ENCODE data around the gene SHANK2.
"Not testable (repeated sequence)": the region's sequence is repeated elsewhere in the genome, so short reads cannot be mapped to it uniquely, and the experiment has no call there.

Gene SHANK2

DNA sequence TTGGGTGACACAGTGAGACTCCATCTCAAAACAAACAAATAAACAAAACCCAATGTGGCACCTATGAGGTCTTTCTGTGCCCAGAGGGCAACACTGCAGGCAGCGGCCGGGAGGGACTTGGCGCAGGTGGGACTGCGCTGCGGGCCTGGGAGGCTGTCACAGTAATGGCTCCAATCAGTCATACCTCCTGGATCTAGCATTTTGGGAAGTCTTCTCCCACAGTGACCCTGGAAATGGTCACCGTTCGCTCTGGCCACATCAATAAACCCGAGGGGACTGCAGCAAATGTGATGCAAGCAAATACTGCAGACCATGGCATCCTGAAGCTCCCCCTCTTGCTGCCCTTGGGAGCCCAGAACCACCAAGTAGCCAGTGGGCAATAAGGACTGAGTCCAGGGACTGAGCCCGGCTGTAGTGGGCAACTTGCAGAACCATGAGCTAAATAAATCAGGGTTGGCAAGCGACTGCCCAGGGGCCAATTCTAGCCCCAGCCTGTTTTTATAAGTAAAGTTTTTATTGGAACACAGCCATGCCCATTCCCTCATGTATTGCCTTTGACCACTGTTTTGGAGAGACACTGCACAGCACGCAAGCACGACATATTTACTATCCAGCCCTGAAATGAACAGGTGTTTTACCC is 15.4 kb downstream of the SHANK2 start:
- no peaks in the 10 kb centered on the region for H3K27me3 ChIP-seq (ENCODE audit: insufficient read depth, low read depth, severe bottlenecking)
- DNase-seq, result no peak
- H3K36me3 ChIP-seq, result no peaks in the 10 kb centered on the region
- no peaks in the 10 kb centered on the region for H3K9me3 ChIP-seq (ENCODE audit: severe bottlenecking)
- TF ChIP-seq, protein P1, sequence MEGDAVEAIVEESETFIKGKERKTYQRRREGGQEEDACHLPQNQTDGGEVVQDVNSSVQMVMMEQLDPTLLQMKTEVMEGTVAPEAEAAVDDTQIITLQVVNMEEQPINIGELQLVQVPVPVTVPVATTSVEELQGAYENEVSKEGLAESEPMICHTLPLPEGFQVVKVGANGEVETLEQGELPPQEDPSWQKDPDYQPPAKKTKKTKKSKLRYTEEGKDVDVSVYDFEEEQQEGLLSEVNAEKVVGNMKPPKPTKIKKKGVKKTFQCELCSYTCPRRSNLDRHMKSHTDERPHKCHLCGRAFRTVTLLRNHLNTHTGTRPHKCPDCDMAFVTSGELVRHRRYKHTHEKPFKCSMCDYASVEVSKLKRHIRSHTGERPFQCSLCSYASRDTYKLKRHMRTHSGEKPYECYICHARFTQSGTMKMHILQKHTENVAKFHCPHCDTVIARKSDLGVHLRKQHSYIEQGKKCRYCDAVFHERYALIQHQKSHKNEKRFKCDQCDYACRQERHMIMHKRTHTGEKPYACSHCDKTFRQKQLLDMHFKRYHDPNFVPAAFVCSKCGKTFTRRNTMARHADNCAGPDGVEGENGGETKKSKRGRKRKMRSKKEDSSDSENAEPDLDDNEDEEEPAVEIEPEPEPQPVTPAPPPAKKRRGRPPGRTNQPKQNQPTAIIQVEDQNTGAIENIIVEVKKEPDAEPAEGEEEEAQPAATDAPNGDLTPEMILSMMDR (IDR thresholded peaks at IDR 0.05; ENCODE audit: low read depth, low read length), result no peak
- H3K4me3 ChIP-seq (ENCODE audit: low read depth, low read length), result no peak overlapping the region
- H3K27ac ChIP-seq, result no peak overlapping the region

DNA sequence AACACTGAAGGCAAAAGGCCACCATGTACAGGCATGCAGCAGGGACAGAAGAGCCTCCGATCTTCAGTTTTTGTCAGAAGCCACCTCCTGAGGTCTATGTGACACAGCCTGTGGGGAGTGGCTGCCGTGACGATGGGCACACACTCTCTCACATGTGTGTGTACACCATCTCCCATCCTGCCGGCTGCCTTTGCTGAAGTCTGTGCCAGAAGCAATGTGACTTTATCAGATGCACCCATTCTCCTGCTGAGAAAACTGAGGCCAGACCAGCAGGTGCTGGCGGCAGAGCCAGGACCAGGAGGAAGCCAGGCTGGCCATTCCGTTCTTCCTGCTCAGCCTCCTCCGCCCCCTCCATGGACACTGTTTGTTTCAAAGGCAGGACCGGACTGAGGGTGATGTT is 16.7 kb downstream of the SHANK2 start:
- H3K9me3 ChIP-seq (ENCODE audit: severe bottlenecking), result no peaks in the 10 kb centered on the region
- no peaks in the 10 kb centered on the region for H3K36me3 ChIP-seq
- no peak for DNase-seq
- H3K27me3 ChIP-seq (ENCODE audit: insufficient read depth, low read depth, severe bottlenecking), result no peaks in the 10 kb centered on the region
- H3K4me3 ChIP-seq (ENCODE audit: low read depth, low read length), result no peak overlapping the region
- TF ChIP-seq, protein P1 (IDR thresholded peaks at IDR 0.05; ENCODE audit: low read depth, low read length), result no peak
- no peak overlapping the region for H3K27ac ChIP-seq

DNA sequence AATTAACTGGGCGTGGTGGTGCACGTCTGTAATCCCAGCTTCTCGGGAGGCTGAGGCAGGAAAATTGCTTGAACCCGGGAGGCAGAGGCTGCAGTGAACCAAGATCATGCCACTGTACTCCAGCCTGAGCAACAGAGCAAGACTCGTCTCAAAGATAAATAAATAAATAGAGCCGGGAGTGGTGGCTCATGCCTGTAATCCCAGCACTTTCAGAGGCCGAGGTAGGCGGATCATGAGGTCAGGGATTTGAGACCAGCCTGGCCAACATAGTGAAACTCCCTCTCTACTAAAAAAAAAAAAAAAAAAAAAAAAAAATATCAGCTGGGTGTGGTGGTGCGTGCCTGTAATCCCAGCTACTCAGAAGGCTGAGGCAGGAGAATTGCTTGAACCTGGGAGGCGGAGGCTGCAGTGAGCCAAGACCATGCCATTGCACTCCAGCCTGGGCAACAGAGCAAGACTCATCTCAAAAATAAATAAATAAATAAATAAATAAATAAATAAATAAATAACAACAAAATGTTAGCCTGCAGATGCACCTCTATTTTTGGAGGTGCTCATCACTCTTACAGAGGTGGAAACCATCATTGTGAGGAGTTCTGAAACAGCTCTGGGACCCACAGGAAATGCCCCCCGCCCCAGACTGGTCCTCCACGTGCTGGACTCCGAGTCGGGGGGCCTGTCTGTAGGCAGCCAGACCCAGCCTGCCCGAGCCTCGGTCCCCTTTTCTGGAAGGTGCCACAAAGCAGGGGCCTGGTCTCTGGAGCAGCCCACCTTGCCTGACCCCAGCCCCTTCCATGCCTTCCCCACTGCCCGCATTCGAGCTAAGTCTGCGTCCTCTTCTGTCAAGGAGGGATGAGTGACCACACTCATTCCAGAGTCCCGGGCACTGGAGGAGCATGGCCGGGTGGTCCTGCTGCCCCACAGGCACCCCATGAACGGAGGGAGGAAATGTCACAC is 18.2 kb downstream of the SHANK2 start:
- not testable (repeated sequence) for H3K27ac ChIP-seq; H3K4me3 ChIP-seq (ENCODE audit: low read depth, low read length); DNase-seq; H3K36me3 ChIP-seq; H3K27me3 ChIP-seq (ENCODE audit: insufficient read depth, low read depth, severe bottlenecking); H3K9me3 ChIP-seq (ENCODE audit: severe bottlenecking)

DNA sequence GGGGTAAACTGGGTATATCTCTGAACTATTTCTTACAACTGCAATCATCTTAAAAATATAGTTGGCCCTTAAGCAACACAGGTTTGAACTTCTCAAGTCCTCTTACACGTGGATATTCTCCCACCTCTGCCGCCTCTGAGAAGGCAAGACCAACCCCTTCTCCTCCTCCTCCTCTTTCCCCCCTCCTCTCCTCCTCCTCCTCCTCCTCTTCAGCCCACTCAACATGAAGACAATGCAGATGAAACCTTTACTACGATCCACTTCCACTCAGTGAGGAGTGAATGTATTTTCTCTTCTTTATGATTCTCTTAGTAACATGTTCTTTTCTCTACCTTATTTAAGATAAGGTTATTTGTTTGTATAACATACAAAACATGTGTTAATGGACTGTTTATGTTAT is 20.0 kb downstream of the SHANK2 start:
- TF ChIP-seq, protein P1 (IDR thresholded peaks at IDR 0.05; ENCODE audit: low read depth, low read length), result no peak
- Histone ChIP-seq H3K27me3 (ENCODE audit: insufficient read depth, low read depth, severe bottlenecking) (no peaks in the 10 kb centered on the region), H3K4me3 (ENCODE audit: low read depth, low read length) (no peak overlapping the region), H3K27ac (no peak overlapping the region), H3K9me3 (ENCODE audit: severe bottlenecking) (peaks cover under 1% of the 10 kb centered on the region), H3K36me3 (no peaks in the 10 kb centered on the region)
- DNase-seq, result no peak

DNA sequence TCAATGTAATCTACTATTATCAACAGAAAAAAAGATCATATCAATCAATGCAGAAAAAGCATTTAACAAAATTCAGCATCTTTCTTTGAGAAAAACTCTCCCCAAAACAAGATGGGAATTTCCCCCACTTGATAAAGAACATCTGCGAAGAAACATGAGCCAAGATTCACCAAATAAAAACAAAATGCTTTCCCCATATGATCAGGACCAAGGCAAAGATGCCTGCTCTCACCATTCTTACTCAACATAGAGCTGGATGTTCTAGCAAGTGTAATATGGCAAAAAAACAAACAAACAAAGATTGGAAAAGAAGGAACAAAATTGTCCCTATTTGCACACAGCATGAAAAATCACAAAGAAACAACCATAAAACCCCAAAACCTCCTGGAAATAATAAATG is 23.4 kb downstream of the SHANK2 start:
- DNase-seq, result no peak
- TF ChIP-seq, protein P1 (IDR thresholded peaks at IDR 0.05; ENCODE audit: low read depth, low read length), result no peak
- H3K27ac ChIP-seq, result no peak overlapping the region
- H3K27me3 ChIP-seq (ENCODE audit: insufficient read depth, low read depth, severe bottlenecking), result no peaks in the 10 kb centered on the region
- no peaks in the 10 kb centered on the region for H3K36me3 ChIP-seq
- no peak overlapping the region for H3K4me3 ChIP-seq (ENCODE audit: low read depth, low read length)
- peaks cover 3% of the 10 kb centered on the region for H3K9me3 ChIP-seq (ENCODE audit: severe bottlenecking)

DNA sequence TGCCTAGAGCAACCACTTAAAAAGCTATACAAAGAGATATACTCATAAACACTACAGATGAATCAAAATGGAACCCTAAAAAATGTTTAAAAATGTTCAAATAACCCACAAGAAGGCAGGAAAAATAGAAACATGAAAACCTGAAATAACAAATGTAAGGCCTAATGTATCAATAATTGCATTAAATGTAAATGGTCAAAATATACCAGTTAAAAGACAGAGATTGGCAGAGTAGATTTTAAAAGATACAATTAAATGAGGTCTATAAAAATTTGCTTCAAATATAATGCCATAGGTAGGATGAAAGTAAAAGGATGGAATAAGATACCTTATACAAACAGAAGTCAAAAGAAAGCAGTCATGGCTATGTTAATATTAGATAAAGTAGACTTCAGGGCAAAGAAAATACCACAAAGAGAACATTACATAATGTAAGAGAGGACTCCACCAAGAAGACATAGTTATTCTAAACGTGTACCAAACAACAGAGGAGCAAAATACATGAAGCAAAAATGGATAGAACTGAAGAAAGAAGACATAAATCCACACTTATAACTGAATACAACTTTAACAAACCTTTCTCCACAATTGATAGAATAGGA is 25.2 kb downstream of the SHANK2 start:
- TF ChIP-seq, protein P1 (IDR thresholded peaks at IDR 0.05; ENCODE audit: low read depth, low read length), result no peak
- Histone ChIP-seq H3K27ac (no peak overlapping the region), H3K27me3 (ENCODE audit: insufficient read depth, low read depth, severe bottlenecking) (no peaks in the 10 kb centered on the region), H3K36me3 (no peaks in the 10 kb centered on the region), H3K4me3 (ENCODE audit: low read depth, low read length) (no peak overlapping the region), H3K9me3 (ENCODE audit: severe bottlenecking) (peaks cover 3% of the 10 kb centered on the region)
- DNase-seq, result no peak
